ES-I3 (cell line): Measurements from ENCODE around the gene RAB4B.
A peak's percentile ranks its signal among the peaks of the same experiment; 100 is the strongest.

ENCODE experiments used
- H3K36me3 ChIP-seq: 2 replicates; pipeline ENCODE4 v1.6.1; 2013; ENCODE audit warnings: mild to moderate bottlenecking, low read length, control low read depth, moderate library complexity; ENCODE audit not compliant: insufficient read depth
- H3K4me1 ChIP-seq: 2 replicates; pipeline ENCODE4 v1.6.1; 2013; ENCODE audit warnings: mild to moderate bottlenecking, control low read depth, low read length; ENCODE audit not compliant: insufficient read depth
- H3K9ac ChIP-seq: 2 replicates; pipeline ENCODE4 v1.6.1; 2013; ENCODE audit warnings: low read depth, mild to moderate bottlenecking, low read length, moderate library complexity
- H3K9me3 ChIP-seq: 2 replicates; pipeline ENCODE4 v1.6.1; 2013; ENCODE audit warnings: mild to moderate bottlenecking, low read length, moderate library complexity; ENCODE audit not compliant: control insufficient read depth, insufficient read depth

RAB4B gene

GRCh38 chr19:40801426-40802299 is 23.6 kb downstream of the RAB4B start:
- no peak overlapping the region for H3K9ac ChIP-seq
- H3K36me3 ChIP-seq: no peaks in the 10 kb centered on the region; the same call in 1 of the 2 replicates
- peaks cover 25% of the 10 kb centered on the region for H3K4me1 ChIP-seq
- H3K9me3 ChIP-seq: no peaks in the 10 kb centered on the region

- H3K4me1 ChIP-seq: peaks cover 30% of the 10 kb centered on the region
- H3K9ac ChIP-seq: no peak overlapping the region
- no peaks in the 10 kb centered on the region; the same call in 1 of the 2 replicates for H3K36me3 ChIP-seq
- H3K9me3 ChIP-seq: no peaks in the 10 kb centered on the region
These were observed 24.5 kb downstream of the RAB4B start for GRCh38 chr19:40802300-40803169.

GRCh38 chr19:40803170-40803856 is 25.3 kb downstream of the RAB4B start:
- no peak overlapping the region for H3K9ac ChIP-seq
- H3K36me3 ChIP-seq: no peaks in the 10 kb centered on the region; the same call in 1 of the 2 replicates
- no peaks in the 10 kb centered on the region for H3K9me3 ChIP-seq
- peaks cover 31% of the 10 kb centered on the region for H3K4me1 ChIP-seq

- Histone ChIP-seq H3K4me1 (peaks cover 31% of the 10 kb centered on the region), H3K9ac (no peak overlapping the region), H3K36me3 (no peaks in the 10 kb centered on the region; the same call in 1 of the 2 replicates), H3K9me3 (no peaks in the 10 kb centered on the region)
These were observed 26.1 kb downstream of the RAB4B start for GRCh38 chr19:40803857-40804782.

- H3K9me3 ChIP-seq: no peaks in the 10 kb centered on the region
- H3K36me3 ChIP-seq: no peaks in the 10 kb centered on the region; the same call in 1 of the 2 replicates
- no peak overlapping the region for H3K9ac ChIP-seq
- peaks cover 32% of the 10 kb centered on the region for H3K4me1 ChIP-seq
These were observed 26.8 kb downstream of the RAB4B start for GRCh38 chr19:40804783-40805242.

- no peaks in the 10 kb centered on the region; the same call in 1 of the 2 replicates for H3K36me3 ChIP-seq
- peaks cover 35% of the 10 kb centered on the region for H3K4me1 ChIP-seq
- H3K9ac ChIP-seq: no peak overlapping the region
- no peaks in the 10 kb centered on the region for H3K9me3 ChIP-seq
These were observed 27.3 kb downstream of the RAB4B start for GRCh38 chr19:40805258-40805868.

GRCh38 chr19:40806423-40807146 is 28.5 kb downstream of the RAB4B start:
- Histone ChIP-seq H3K36me3 (no peaks in the 10 kb centered on the region), H3K4me1 (peaks cover 35% of the 10 kb centered on the region), H3K9ac (peak overlapping the region; percentile 11; the same call in 1 of the 2 replicates), H3K9me3 (no peaks in the 10 kb centered on the region)

GRCh38 chr19:40807147-40808020 is 29.3 kb downstream of the RAB4B start:
- no peaks in the 10 kb centered on the region for H3K9me3 ChIP-seq
- no peaks in the 10 kb centered on the region for H3K36me3 ChIP-seq
- peaks cover 37% of the 10 kb centered on the region for H3K4me1 ChIP-seq
- no peak overlapping the region for H3K9ac ChIP-seq

- H3K36me3 ChIP-seq: no peaks in the 10 kb centered on the region
- H3K9ac ChIP-seq: no peak overlapping the region
- no peaks in the 10 kb centered on the region for H3K9me3 ChIP-seq
- H3K4me1 ChIP-seq: peaks cover 37% of the 10 kb centered on the region
These were observed 29.9 kb downstream of the RAB4B start for GRCh38 chr19:40808021-40808325.

GRCh38 chr19:40808497-40808896 is 30.4 kb downstream of the RAB4B start:
- Histone ChIP-seq H3K36me3 (no peaks in the 10 kb centered on the region), H3K9ac (no peak overlapping the region), H3K9me3 (no peaks in the 10 kb centered on the region), H3K4me1 (peaks cover 34% of the 10 kb centered on the region)

GRCh38 chr19:40809358-40810086 is 31.5 kb downstream of the RAB4B start:
- no peaks in the 10 kb centered on the region for H3K9me3 ChIP-seq
- H3K36me3 ChIP-seq: no peaks in the 10 kb centered on the region
- H3K9ac ChIP-seq: 0 out of 2 replicates have a peak overlapping the region, but pooled peaks have one; percentile 63
- H3K4me1 ChIP-seq: peaks cover 32% of the 10 kb centered on the region
